SU-DHL-6 (cell line): Measurements from ENCODE around the gene VTI1A.
A peak's percentile ranks its signal among the peaks of the same experiment; 100 is the strongest.

Experiments used
- H2AFZ ChIP-seq: fragments of 200-600 bp; sonication (generic); 2 replicates; pipeline ENCODE4 v1.6.1; 2014; ENCODE audit warnings: low read depth, mild to moderate bottlenecking, moderate library complexity, mixed read lengths, antibody characterized with exemption, low read length; ENCODE audit not compliant: severe bottlenecking
- H3F3A ChIP-seq: fragments of 200-600 bp; shearing (Covaris generic); 2 replicates; pipeline ENCODE4 v1.6.0; 2016; ENCODE audit warnings: antibody characterized with exemption, mild to moderate bottlenecking; ENCODE audit not compliant: insufficient read depth
- H3K27ac ChIP-seq: fragments of 200-600 bp; sonication (generic); 2 replicates; pipeline ENCODE4 v1.5.1; 2016; ENCODE audit warnings: low read depth, mild to moderate bottlenecking, low read length, moderate library complexity, mixed read lengths
- H3K27me3 ChIP-seq: fragments of 200-600 bp; sonication (generic), shearing (Covaris generic); 2 replicates; pipeline ENCODE4 v1.6.0; 2014; ENCODE audit warnings: mild to moderate bottlenecking, low read length
- H3K36me3 ChIP-seq: fragments of 200-600 bp; sonication (generic); 2 replicates; pipeline ENCODE4 v1.6.1; 2014; ENCODE audit warnings: mild to moderate bottlenecking, low read length, mixed read lengths
- H3K4me2 ChIP-seq: fragments of 300-600, 200-600 bp; shearing (Covaris generic), sonication (generic); 2 replicates; pipeline ENCODE4 v1.6.0; 2014; ENCODE audit warnings: low read length, low read depth, mild to moderate bottlenecking; ENCODE audit not compliant: poor library complexity, severe bottlenecking
- H3K4me3 ChIP-seq: fragments of 200-600 bp; sonication (generic); 2 replicates; pipeline ENCODE4 v1.5.1; 2014; ENCODE audit warnings: antibody characterized with exemption, low read length, mild to moderate bottlenecking, mixed read lengths; ENCODE audit not compliant: insufficient read depth, poor library complexity, severe bottlenecking
- H3K79me2 ChIP-seq: fragments of 200-600 bp; sonication (generic); 2 replicates; pipeline ENCODE4 v1.6.1; 2014; ENCODE audit warnings: mild to moderate bottlenecking, low read length, moderate library complexity; ENCODE audit not compliant: insufficient read depth
- H3K9ac ChIP-seq: fragments of 200-600 bp; sonication (generic); 2 replicates; pipeline ENCODE4 v1.7.0; 2014; ENCODE audit warnings: mild to moderate bottlenecking, low read length
- H3K9me2 ChIP-seq: fragments of 200-600 bp; sonication (generic); replicated peaks from 2 replicates; pipeline ENCODE4 v1.6.1; 2014; ENCODE audit warnings: low read length; ENCODE audit not compliant: insufficient read depth
- H3K9me3 ChIP-seq: fragments of 200-600 bp; sonication (generic); 2 replicates; pipeline ENCODE4 v1.6.1; 2014; ENCODE audit warnings: low read length, mixed read lengths; ENCODE audit not compliant: insufficient read depth
- H4K20me1 ChIP-seq: fragments of 200-600 bp; sonication (generic); 2 replicates; pipeline ENCODE4 v1.6.1; 2014; ENCODE audit warnings: low read depth, mild to moderate bottlenecking, antibody characterized with exemption, low read length, moderate library complexity, mixed read lengths
- CTCF ChIP-seq: fragments of 200-600 bp; sonication (generic); IDR thresholded peaks from one replicate; pipeline ENCODE4 v1.5.1; 2017; ENCODE audit warnings: antibody characterized with exemption, mild to moderate bottlenecking, low read length, moderate library complexity; ENCODE audit not compliant: insufficient read depth, poor library complexity, severe bottlenecking
- EZH2phosphoT487 ChIP-seq: fragments of 200-600 bp; sonication (generic), shearing (Covaris generic); conservative IDR thresholded peaks from 2 replicates; pipeline ENCODE4 v1.6.1; 2018; ENCODE audit warnings: mild to moderate bottlenecking, antibody characterized with exemption, low read length, moderate library complexity, mixed read lengths

VTI1A gene

DNA sequence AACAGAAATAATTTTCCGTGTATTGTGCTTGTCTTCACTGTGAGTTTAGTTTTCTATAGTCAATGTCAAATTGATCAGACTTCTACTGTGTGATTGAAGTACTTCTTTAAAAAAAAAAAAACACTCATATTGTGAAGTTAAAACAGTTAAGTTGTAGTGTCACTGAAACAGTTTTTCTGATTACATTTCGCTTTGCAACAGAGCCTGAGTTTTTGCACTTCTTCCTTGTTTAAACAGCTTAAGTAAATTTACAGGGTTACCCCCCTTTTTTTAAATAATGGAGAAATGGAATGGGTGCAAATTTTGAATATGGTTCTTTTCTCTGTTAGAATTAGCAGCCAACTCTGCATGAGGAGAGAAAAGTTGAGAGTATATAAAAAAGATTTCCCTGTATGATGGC is 117.3 kb downstream of the VTI1A start:
- H3K27ac ChIP-seq: no peak overlapping the region

GRCh38 chr10:112565434-112566053 is 118.5 kb downstream of the VTI1A start:
- TF ChIP-seq EZH2phosphoT487 (no peak), CTCF (peak; percentile 30)
- no peaks in the 10 kb centered on the region for H3K79me2 ChIP-seq

More for the DNA sequence above, 117.3 kb downstream of the VTI1A start:
- H3K9me3 ChIP-seq: no peaks in the 10 kb centered on the region
- H3K4me2 ChIP-seq: no peak overlapping the region
- no peaks in the 10 kb centered on the region for H3K36me3 ChIP-seq
- no peak overlapping the region for H3K4me3 ChIP-seq
- no peaks in the 10 kb centered on the region for H3K27me3 ChIP-seq
- H4K20me1 ChIP-seq: no peaks in the 10 kb centered on the region
- H3F3A ChIP-seq: 0 out of 2 replicates have a peak, but pooled peaks cover 5% of the 10 kb centered on the region
- H3K79me2 ChIP-seq: no peaks in the 10 kb centered on the region
- no peak overlapping the region for H3K9ac ChIP-seq
- no peaks in the 10 kb centered on the region for H3K9me2 ChIP-seq
- no peak overlapping the region for H2AFZ ChIP-seq
- no peak for TF ChIP-seq EZH2phosphoT487
- TF ChIP-seq CTCF: no peak

GRCh38 chr10:112570585-112570984 is 123.6 kb downstream of the VTI1A start:
- Histone ChIP-seq H3K79me2 (no peaks in the 10 kb centered on the region), H3K27me3 (no peaks in the 10 kb centered on the region), H3K9me2 (no peaks in the 10 kb centered on the region), H3F3A (no peaks in the 10 kb centered on the region), H3K27ac (no peak overlapping the region), H3K36me3 (no peaks in the 10 kb centered on the region), H3K9ac (no peak overlapping the region), H4K20me1 (no peaks in the 10 kb centered on the region), H3K9me3 (no peaks in the 10 kb centered on the region), H3K4me2 (no peak overlapping the region), H3K4me3 (no peak overlapping the region), H2AFZ (no peak overlapping the region)
- no peak for TF ChIP-seq EZH2phosphoT487
- no peak for TF ChIP-seq CTCF

More at GRCh38 chr10:112565434-112566053, 118.5 kb downstream of the VTI1A start:
- Histone ChIP-seq H3K27ac (no peak overlapping the region), H3K36me3 (no peaks in the 10 kb centered on the region), H3F3A (0 out of 2 replicates have a peak, but pooled peaks cover 5% of the 10 kb centered on the region), H4K20me1 (no peaks in the 10 kb centered on the region), H3K9me3 (no peaks in the 10 kb centered on the region), H3K4me3 (no peak overlapping the region), H3K4me2 (no peak overlapping the region), H3K9ac (no peak overlapping the region), H2AFZ (no peak overlapping the region), H3K27me3 (no peaks in the 10 kb centered on the region), H3K9me2 (no peaks in the 10 kb centered on the region)
